GM19025 (cell line): ENCODE results near the gene PLCB1.

ENCODE experiments used
- ATAC-seq: cut with Tn5 transposase; IDR thresholded peaks from one replicate; pipeline ENCODE4 v1.9.1; 2021; ENCODE audit warnings: mild to moderate bottlenecking, low read depth, moderate library complexity; ENCODE audit not compliant: unreplicated experiment

PLCB1 gene

DNA sequence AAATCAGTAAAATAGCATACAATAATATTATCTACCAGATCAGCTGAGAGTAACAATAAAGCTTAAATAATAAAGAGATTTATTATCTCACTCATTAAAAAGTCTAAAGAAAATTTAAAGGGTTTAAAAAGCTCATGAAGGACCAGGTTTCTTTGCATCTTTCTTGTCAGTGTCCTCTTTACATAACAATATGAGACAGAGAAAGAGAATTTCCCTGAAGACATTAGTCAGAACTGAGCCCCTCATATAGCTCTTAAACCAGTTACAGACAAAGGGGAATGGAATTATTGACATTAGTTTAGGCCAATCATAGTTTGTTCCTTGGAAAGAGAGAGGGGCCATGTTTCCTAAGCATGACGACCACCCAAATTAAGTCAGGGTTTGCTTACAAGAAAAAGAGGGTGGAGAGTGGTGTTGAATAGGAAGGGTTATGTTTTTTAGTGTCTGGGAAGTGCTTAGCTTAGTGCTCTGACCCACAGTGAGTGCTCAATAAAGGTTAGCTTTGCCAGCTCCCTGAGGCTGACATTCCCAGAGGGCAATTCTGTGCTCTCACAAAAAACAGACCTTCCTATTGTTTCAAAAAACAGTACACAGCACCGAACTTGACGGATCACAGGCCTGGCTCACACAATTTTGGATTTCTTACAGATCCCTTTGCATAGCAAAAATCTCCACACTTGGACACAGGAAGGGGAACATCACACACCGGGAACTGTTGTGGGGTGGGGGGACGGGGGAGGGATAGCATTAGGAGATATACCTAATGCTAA, 3.6 kb upstream of the PLCB1 start:
- ATAC-seq, result no peak

DNA sequence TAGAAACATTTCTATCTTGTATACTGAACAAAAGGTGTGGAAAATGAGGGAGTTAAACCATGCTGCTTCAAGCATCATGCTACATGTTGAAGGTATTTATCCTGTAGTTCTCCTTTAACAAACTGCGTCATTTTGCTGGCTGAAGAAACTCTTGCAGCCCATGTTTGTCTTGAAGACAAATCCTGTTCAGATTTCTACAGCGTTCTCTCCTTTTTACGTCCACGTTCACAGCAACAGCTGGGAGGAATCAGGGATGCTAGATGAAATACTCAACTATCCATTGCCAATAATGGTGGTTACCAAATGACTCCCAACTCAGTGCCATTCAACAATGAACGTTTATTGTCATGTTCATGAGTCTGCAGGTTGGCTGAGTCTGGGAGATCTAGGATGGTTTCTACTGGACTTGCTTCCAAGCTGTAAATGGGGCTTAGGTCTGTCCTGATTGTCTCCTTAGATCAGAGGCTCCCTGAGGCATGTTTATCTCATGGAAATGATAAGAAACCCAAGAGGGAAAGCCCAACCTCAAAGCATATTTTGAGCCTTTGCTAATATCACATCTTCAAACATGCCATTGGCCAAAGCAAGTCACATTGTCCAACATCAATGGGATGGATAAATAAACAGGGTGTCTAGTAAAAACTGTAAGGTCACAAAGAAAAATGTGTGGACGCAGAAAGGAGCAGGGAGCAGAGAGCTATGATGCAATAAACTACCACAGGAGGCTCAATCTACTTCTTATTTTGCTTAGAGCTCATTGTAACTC, 2.7 kb upstream of the PLCB1 start:
- no peak for ATAC-seq

DNA sequence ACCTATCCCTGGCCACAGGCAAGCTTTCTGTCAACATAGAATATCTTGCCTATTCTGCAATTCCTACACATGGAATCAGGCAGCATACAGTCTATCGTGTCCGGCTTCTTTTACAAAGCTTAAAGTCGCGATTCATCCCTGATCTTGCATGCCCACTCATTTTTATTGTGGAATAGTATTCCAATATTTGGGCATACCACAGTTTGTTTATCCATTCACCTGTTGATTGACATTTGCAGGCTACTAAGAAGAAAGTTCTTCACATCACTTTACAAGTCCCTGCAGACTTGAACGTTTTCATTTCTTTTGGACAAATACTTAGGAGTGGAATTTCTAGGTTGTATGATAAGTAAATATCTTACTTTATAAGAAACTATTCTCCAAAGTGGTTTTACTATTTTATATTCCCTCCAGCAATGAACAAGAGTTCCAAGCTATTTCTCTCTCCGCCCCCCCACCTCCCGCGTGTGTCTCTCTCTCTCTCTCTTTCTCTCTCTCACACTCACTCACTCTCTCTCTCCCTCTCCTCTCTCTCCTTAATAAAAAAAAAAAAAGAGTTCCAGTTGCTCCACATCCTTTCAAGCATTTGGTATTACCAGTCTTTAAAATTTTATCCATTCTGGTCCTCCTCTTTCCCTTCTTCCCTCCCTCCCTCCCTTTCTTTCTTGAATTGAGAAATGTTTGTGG, 1.1 kb upstream of the PLCB1 start:
- no peak for ATAC-seq

DNA sequence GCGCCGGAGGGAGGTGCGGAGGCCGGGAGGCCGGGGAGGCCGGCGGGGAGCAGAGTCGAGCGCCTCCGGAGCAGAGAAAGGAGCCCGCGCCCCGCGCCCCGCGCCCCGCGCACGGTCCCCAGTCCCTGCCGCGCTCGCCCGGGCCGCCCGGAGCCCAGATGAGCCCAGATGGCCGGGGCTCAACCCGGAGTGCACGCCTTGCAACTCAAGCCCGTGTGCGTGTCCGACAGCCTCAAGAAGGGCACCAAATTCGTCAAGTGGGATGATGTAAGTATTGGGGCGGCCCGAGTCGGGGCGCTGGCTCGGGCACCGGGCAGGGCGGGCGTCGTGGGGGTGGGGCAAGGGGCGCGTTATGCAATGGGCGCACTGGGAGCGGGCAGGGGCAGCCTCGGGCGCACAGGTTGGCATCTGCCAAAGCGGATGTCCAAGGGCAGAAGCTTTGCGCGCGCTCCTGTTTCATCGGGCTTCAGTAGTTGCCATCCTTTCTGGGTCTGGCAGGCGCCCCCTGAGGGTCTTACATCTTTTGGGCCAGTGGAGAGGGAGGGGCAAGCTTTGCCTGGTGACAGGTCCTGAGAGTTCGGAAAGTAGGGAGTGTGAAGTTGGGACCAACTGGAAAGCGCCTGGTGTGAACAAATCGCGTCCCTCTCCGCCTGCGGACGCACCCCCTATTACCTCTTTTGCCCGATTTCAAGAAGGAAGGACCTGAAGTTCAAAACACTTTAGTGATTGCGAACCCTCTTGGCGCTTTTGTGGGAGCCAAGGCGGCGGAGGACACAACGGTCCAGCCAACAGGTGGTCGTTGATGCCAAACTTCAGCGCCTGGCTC, 631 bp downstream of the PLCB1 start:
- no peak for ATAC-seq

DNA sequence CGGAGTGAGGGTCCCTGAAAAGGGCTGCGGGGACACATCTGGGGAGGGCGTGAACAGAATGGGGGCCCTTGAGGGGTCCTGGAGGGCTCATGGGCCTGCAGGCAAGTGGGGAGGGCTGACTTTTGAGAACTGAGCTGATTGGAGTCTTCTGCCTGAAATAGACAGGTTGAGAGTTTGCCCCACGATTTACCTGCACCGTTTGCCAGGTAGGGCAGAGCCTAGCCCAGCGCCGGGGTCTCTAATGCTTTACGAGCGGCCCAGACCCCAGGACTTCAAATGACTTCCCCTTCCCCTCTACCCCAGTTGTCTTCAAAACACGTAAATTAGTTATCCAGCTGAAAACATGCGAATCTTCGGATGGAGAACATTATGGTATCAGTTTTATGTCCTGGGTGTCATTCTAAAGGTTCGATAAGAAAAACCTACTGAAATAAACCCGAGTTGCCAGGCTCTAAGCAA, 1.3 kb downstream of the PLCB1 start:
- no peak for ATAC-seq

DNA sequence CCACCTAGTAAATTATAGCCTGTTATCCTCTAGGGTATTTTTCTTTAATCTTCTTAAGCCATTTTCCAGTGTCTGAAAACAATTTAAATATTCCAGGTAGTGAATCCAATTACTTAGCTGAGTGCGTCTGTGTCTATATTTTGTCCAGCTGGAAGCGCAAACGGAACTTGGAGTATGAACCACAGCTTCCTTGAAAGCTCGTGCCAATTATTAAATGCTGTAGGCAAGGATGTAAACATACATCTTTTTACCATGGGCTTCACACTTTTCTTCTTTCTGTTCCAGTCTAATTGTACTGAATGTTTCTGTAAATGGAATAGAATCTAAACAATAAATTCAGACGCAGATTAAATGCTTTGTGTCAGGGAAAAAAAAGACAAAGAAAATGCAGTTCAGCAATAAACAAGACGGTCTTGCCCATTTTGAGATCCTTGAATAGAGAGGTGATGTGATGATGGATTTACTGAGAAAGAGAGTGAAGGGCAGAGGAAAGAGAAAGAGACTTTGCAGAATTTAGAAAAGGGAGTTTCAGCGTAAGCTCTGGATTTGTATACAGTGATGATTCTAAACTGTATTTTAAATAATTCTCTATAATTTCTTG, 1.9 kb downstream of the PLCB1 start:
- no peak for ATAC-seq

DNA sequence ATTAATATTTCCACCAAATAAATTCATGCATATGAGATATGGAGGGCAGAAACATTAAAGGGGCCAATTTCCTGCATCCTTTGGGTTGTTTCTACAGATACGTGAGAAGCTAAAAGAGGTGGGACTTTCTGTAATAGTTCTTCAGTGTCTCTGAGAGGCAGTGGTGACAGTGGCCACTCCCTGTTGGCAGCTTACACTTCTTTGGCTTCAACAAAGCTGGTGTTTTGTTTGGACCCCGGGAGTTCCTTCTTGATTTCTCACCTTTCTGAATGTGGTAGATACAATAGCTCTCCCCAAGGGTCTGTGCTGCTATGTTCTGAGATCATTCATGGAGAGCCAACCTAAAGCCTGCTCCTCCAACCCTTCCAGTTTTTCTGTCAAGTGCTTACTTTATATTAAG, 7.8 kb downstream of the PLCB1 start:
- ATAC-seq, result no peak

DNA sequence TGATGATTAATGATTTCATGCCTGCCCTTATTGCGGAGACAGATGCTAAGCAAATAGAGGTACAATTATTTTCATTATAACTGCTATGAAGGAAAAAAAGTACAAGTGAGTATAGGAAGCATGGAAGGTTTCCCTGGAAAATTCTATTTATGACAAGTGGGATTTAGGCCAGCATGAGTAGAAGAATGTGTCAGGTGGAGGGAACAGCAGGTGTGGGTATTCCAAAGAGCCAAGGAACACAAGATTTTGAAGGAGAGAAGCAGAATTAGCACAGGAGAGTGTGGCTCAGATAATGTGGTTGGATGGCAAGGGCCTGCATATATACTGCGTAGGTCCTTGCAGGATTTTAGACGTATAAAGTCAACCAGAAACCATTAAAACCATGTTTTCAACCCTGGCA, 11.4 kb downstream of the PLCB1 start:
- no peak for ATAC-seq

DNA sequence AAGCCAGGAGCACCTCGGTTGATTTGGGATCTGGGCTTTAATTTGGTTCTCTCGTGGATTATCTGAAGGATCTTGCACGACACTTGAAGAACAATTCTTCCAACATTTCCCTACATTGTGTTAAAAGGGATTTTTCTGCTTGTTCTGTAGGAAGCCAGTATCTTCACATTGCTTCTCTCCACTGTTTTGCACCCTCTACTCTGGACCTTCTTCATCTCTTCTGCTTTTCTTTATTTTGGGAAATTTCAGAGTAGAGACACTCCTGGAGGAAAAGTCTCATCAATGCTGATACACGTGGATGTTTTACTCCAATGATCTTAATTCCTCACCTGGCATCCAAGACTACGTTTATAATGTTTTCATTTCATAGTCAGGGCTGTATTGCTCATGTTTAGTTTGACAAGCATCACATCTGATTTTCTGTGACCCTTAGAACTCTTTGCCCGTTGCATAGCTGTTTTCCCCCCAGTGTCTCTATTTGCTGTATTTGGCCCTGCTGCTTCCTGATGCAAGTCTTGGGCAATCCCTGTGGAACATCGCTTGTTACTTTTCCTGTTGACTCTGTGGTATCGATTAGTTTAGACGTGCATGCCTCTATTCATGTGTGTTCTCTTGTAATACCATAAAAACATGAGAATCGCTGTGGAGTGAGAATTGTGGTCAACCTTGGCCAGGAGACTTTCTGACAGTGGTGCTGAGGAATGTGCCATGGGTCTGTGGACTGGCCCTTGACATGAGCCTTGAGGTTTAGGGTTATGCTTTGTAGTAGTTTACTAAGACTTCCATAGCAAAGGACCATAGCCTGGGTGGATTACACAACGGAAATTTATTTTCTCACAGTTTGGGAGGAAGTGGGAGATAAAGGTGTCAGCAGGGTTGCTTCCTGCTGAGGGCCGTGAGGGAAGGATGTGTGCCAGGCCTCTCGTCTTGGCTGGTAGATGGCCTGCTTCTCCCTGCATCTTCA, 12.5 kb downstream of the PLCB1 start:
- no peak for ATAC-seq

DNA sequence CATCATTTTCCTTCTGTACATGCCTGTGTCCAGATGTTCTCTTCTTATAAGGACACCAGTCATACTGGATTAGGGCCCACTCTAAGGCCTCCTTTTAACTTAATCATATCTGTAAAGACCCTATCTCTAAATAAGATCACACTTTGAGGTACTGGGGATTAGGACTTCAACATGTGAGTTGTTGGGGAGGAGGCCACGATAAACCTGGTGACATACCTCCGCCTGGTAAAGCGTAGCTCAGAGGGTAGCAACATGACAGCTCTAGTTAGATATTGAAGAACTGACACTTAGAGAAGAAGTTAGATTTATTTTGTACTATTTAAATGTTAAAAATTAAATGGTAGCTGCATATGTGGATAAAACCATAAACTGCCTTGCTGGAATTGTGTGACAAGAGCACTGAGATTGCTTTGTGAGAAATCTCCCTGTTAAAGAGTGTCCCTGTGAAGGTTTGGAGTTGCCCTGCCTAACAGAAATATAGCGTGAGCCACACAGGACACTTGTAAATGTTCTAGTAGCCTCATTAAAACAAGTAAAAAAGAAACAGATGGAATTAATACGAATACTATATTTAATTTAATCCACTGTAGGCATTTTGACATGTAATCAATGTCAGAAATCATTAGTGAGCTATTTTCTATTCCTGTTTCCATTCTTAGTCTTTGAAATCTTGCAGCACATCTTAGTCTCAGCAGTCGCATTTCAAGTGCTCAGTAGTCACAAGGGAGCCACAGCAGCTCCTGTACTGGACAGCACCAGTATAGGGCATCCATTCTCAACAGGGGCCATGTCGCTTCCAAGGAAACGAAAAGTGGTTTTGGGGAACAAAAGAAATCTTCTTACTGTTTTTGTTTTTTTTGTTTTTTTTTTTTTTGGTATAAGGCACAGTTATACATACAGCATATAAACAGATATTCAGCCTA, 13.4 kb downstream of the PLCB1 start:
- ATAC-seq, result no peak

DNA sequence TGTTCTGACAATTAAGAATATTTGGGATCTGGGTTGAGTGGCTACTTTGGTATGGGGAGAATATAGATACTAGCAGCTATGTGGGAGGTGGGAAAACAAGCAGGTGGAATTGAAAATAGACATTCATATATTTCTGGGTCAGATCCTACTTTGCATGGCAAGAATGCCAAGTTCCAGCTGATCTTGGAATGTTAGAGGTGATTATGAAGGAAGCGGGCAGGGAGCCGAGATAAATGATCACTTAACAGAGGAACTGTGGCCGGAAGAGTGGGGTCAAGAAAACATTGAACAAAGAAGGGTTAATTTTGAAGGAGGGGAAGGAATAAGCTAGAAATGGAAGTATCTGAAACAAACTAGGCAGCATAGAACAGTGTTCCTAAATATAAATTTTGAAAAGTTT, 15.4 kb downstream of the PLCB1 start:
- no peak for ATAC-seq

DNA sequence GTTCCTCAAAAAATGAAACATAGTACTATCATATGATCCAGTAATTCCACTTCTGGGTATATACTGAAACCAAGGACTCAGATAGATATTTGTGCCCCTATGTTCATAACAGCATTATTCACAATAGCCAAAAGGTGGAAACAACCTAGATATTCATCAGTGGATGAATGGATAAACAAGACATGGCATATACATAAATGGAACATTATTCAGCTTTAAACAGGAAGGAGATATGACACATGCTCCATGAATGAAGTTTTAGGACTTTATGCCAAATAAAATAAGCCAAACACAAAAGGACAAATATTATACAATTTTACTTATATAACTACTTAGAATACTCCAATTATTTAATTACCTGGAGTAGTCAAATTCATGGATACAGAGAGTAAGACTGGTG, 16.4 kb downstream of the PLCB1 start:
- ATAC-seq, result no peak

DNA sequence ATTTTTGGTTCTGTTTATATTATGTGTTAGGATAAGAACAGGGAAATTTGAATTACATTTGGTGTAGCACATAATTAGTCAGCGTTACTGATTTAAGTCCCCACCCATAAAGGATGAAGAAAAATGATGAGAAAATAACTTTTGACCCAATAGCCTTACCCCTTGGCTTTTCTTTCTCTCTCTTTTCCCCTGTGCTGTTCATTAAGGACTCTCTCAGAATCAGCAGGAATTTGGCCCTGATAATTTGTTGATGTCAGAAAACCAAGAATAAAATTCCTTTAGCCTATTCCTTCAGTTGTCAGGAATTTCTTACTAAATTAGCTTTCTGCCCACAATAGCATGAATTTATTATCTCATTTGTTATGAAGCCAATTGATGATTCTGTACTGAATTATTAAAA, 18.5 kb downstream of the PLCB1 start:
- no peak for ATAC-seq

DNA sequence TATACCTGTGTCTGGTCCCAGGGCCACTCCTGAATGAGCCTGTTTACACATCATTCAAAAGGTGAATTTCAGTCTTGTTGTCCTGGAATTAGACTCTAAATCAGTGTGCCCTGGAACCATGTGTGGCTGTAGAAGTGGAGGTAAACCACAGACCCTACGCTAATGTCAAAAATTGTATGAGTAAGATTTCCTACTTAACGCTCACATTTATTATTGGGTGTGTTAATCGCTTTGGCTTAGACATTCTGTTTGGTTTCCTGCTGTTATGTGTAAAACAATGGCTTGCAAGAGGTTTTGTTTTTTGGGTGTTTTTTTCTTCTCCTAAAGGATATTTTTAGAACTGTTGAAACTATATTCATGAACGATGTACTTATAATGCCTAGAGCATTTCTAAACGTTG, 19.3 kb downstream of the PLCB1 start:
- ATAC-seq, result no peak

DNA sequence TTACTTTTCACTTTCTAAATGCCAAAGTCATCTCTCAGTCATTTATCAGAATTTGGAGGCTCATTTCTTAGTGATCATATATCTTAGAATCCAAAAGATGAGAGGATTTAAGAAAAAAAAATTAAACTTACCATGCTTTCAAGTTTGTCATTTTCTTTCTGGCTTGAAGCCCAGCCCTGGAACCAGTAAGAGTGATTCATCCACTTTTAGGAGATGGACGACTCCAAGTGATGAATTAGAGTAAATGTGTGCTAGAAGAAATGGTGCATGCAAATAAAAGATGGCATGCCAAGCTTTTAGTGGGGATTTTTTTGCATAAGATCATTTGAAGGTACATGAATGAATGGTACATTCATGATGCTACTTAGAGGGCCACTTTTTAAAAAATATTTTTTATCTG, 20.1 kb downstream of the PLCB1 start:
- no peak for ATAC-seq

DNA sequence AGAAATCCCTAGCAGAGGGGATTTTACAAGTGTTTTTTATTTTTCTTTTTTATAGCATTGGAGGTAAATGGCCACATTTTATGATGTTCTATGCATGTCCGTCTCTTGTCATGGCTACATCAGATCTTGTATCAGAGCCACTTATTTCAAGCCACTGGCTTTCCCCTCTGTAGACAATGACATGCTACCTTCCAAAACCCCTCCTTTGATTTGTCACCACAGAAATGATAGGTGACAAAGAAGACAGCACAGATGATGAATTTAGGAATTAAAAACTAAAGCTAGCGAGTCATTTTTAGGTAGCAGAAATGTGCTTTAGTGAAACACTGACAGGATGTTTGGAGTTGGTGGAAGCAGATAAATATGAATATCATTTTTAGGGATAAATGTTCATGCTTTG, 20.8 kb downstream of the PLCB1 start:
- ATAC-seq, result no peak

DNA sequence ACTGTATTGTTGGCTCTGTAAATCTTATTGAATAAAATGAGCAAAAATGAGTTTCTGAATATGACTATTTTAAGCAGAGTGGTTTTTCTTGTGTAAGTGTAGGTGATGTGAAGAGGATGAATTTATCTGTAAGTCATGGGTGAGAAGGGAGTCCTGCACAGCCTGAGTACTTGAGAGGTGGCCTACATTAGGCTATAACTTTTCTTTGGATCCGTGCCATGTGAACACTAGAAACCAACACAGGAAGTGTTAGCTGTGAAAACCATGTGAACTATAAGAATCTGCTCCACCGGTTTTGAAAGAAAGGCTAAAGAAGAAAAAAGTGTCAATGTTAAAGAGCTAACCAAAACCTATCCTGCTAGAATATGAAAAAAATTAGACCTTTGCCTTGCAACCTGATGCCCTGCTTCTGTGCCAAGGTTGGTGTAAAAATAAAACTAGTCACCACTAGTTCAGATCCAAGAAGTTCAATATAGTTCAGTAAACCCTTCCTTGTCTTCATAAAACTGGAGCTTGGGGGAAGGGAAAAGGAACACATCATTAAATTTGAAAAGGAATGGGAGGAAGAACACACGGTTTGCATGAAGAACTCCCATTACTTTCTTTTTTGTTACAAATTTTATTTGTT, 21.3 kb downstream of the PLCB1 start:
- ATAC-seq, result no peak

DNA sequence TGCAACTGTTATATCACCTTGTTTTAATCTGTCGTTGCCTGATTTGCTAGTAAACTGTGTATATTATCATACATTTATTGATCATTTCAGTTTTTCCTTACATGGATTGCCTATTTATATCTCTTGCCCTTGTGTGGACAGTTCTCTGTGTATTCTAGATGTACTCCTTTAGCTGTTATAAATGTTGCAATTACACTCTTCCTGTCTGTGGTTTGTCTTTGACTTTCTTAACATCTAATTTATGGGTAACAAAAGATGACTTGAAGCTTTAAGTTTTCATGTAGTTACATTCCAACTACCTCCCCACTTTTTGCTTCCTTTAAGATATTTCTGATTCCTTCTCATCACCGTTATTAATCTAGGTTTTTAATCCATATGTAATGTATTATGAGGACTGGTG, 22.6 kb downstream of the PLCB1 start:
- no peak for ATAC-seq
